HG03460 (cell line): ENCODE measurements around the gene HYAL1.
"Not testable (repeated sequence)": the region's sequence is repeated elsewhere in the genome, so short reads cannot be mapped to it uniquely, and the experiment has no call there.

Source experiments
- ATAC-seq: cut with Tn5 transposase; IDR thresholded peaks from one replicate; pipeline ENCODE4 v1.9.1; 2021; ENCODE audit not compliant: unreplicated experiment

HYAL1 gene

DNA sequence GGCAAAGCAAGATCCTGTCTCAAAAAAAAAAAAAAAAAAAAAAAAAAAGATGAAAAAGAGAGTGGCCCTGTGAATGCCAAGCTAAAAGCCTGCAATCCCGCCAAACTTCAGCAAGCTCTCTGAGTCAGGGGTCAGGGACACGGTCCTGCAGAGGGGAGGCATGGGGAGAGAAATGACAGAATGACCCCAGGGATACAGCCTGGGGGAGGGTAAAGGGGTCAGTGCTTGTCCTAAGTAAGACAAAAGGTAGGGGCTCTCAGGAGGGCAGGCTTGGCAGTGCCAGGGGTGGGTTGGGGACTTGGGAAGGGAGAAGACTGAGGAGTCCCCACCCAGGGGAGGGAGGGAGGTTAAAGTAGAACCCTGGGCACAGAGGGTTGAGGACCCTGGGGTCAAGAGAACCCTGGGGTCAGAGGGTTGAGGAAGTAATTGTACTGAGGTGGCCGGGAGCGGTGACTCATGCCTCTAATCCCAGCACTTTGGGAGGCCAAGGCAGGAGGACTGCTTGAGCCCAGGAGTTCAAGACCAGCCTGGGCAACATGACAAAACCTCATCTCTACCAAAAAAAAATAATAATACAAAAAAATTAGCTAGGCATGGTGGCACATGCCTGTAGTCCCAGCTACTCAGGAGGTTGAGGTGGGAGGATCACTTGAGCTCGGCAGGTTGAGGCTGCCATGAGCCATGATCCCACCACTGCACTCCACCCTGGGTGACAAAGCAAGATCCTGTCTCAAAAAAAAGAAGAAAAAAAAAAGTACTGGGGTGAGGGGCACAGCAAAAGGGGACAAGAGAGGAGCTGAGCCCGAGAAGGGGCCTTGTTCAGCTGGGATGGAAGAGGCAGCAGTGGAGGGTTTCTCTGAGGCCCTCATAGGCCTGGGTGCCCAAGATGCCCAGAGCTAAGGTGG is 39.6 kb downstream of the HYAL1 start:
- ATAC-seq: no peak

- no peak for ATAC-seq
These were observed 40.6 kb downstream of the HYAL1 start for GRCh38 chr3:50262778-50263177.

GRCh38 chr3:50262200-50262599 is 41.2 kb downstream of the HYAL1 start:
- not testable (repeated sequence) for ATAC-seq

DNA sequence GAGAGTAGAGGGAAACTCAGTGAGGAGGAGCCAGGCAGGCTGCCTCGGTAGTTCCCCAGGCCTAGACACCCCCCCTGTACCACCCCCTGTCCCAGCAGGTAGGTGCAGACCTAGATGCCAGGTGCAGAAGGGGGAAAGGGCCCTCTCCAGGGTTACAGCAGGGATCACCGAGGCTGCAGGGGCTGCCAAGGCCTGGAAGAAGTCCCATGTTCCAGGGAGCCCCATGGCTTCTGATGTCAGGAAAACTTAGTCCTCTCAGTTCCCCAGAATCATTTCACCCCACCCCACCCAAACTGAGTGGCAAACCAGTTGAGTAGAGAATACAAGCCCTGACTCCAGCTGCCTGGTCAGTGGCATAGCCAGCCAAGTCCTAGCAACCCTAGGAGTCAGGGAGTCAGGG is 41.9 kb downstream of the HYAL1 start:
- no peak for ATAC-seq

DNA sequence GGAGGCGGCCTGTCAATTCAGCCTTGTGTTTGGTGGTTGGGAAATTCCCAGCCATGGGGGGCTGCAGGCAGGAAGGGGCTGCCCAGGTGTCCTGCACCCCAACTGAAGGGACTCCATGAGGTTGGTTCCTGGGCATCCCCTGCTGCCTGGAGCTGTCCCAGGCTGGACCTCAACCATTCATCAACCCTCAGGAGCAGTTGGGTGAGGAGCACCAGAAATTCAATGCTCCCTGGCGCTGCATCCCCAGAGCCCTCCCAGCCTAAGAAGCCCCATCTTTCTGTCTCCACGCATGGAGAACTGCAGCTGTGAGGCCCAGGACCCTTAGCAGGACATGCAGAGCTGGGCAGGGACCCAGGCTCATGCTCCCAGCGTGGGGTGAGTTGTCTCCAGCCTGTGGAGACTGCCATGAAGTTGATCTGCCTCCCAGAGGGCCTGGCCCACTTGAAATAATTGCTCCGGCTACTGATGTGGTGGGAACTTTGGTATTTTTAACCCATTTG is 42.4 kb downstream of the HYAL1 start:
- ATAC-seq: no peak

GRCh38 chr3:50260027-50260941 is 43.1 kb downstream of the HYAL1 start:
- ATAC-seq: peak; percentile 80

- ATAC-seq: peak; percentile 9
These were observed 43.8 kb downstream of the HYAL1 start for GRCh38 chr3:50259432-50260026.

DNA sequence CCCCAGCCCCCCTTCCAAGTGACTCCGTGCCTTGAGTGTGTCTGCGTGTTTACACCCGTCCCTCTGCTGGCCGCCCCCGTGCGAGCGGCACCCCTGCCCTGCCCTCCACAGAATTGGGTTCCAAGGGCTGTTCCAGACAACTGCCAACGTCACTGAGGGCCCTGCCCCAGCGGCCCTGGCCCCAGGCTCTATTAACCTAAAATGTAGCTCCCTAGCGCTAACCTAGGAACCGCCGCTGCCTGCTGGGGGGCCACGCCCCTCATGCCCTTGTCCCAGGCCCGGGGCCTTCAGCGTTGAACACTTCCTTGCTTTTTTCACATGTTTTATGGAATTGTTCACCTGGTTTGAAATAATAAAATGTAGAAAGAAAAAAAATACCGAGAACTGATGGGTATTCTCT is 44.4 kb downstream of the HYAL1 start:
- no peak for ATAC-seq

DNA sequence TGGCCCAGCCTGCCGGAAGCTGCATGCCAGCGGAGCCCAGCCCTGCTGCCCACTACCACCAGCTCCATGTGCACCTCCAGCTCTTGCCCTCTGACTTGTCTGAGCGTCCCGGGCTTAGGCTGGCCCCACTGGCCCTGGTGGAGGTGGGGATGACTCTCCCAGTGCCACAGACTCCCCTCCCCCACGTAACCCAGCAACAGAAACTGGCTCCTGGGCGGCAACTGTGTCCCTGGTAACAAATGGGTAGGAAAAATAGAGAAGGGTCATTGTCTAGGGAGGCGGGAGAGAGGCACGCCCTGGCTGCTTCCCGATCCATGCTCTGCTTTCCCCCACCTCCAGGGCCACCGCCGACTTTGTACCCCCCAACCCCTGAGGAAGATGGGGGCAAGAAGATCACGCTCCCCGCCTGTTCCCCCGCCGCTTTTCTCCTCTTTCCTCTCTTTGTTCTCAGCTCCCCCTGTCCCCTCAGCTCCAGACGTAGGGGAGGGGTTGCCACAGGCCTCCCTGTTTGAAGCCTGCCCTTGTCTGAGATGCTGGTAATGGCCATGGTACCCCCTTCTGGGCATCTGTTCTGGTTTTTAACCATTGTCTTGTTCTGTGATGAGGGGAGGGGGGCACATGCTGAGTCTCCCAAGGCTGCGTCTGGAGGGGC is 45.2 kb downstream of the HYAL1 start:
- no peak for ATAC-seq

DNA sequence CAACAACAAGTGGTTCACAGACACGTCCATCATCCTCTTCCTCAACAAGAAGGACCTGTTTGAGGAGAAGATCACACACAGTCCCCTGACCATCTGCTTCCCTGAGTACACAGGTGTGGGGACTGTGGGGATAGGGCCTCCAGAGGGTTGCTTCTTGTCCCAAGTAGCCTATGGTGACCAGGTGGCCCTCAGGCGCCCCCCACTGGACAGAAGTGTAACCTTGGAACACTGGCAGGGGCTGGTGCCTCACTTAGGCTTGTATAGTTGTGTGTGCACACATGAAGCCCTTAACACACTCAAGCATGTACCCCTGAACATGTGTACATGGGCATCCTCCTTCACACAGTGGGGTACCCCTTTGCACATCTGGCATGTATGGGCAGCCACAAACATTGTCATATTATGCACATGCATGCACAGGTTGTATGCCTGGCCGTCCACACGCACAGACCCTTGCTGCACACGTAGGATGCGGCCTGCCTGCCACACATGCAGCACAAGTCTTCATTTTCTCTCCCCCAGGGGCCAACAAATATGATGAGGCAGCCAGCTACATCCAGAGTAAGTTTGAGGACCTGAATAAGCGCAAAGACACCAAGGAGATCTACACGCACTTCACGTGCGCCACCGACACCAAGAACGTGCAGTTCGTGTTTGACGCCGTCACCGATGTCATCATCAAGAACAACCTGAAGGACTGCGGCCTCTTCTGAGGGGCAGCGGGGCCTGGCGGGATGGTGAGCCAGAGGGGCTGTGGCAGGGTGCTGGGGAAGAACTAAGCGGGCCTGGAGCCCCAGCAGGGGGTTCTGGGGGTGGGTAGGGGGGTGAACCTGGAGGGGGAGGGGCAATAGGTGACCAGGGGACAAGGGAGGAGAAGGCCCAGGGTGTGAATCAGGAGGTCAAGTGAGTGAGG is 46.1 kb downstream of the HYAL1 start:
- no peak for ATAC-seq

DNA sequence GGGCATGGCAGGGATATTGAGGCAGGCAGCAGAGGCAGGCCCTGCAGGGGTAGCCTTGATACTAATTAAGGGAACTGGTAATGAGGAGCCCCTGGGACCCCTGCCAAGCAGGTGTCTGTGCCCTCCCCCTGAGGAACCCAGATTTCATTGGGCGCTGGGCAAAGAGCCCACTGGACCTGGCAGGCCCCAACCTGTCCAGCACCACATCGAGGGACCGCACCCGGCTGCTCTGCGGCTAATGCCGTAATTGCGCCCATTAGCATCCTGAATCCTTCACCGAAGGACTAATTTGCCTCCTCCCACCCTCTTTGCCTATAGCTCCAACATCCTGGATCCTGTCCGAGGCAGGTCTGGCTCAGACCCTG is 48.1 kb downstream of the HYAL1 start:
- no peak for ATAC-seq

DNA sequence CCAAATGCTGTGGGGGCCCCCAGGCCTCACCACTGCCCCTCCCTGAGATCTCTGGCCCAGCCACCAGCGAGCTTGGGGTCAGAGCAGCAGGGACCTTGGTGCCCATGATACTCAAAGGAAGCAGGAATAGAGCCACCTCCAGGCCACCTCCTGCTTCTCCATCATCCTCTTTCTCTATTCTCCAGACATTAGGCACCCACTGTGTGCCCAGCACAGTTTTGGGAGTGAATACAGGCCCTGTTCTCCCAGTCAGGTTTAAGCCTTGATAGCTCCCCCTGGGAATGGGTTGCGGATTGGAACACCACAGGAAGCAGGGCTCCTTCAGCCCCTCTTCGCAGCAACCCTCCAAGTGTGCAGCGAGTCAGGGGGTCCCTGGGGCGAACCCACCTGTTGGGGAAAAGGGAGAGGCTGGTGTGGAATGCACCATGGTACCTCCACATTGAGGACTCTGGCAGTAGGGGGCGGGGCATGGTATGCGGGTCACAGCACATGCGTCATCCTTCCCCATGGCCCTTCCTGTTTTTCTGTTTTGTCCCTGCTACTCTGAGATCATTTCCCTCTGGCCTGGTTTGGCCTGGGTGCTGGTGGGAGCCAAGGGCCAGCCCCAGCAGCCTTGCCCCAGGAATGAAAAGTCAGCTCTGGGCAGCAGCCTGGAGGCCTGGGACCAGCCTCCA is 48.7 kb downstream of the HYAL1 start:
- ATAC-seq: no peak

GRCh38 chr3:50251220-50251619 is 52.2 kb downstream of the HYAL1 start:
- no peak for ATAC-seq

DNA sequence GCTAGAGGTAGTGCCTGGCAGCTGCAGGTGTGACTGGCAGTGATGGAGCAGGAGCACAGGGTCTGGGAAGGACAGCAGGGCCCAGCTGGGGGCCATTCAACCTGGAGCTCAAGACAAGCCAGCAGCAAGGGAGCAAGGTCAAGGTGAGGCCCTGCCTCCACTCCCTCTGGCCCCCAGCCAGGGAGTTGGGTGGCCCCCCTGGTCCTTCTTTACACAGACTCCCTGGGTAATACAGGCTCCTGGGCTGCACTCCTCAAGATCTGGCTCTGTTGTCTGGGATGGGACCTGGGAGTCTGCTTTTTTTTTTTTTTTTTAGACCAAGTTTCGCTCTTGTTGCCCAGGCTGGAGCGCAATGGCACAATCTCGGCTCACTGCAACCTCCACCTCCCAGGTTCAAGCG is 52.9 kb downstream of the HYAL1 start:
- ATAC-seq: no peak
